GM21786 (cell line): ENCODE results near the gene NRBP1.
A peak's percentile ranks its signal among the peaks of the same experiment; 100 is the strongest.

Experiments
- ATAC-seq: cut with Tn5 transposase; IDR thresholded peaks from one replicate; pipeline ENCODE4 v1.9.1; 2021; ENCODE audit not compliant: unreplicated experiment

The NRBP1 gene

DNA sequence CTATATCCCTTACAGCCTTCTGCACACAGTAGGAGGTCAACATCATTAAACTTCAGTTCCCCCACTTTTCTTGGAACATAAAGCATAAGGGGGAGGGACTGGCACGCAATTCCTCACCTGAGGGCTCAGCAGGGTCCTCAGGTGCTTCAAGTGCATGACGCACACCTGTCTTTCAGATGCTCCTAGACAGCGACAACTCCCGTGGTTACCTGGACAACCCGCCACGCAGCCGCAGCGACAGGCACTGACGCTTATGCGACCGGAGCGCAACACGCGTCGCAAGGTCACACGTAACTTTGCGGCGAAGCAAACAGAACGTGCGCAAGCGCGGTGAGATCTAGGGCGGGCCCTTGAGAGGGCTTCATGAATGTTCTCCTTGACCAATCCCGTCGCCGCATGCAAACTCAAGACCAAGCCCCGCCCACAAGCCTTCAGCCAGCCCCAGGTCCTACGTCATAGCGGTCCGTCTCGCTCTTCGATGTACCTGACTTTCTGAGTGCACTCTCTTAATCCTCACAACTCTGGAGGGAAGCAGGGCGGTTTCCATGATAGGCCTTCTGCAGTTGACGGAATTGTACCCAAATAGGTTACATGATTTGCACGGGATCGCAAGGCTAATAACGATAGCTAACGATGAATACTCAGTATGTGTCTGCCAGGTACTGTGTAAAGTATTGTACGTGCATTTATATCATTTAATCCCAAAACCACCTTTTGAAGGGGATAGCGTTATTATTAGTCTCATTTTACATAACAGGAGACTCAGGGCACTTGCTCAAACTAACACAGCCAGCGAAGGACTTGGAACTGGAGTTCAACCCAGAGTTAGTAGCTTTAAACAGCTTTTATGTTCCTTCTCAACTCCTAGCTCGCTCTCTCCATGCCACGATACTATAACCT lies 61.3 kb downstream of the NRBP1 start, which contains the start of gene IFT172:
TSS of gene IFT172 (minus strand) at position 246 of the 900 bp plus-strand sequence. CDS start at position 156, 90 bp downstream.
- peak; percentile 94 for ATAC-seq
